Natural killer cell (primary cell): ENCODE data around the gene TBX5. TPM values are rescaled to one million over a fixed set of nuclear protein-coding genes. Genes with fewer than 3 reads are reported as not detected.

Source experiments
- ATAC-seq, 3 donors: fragments of 150-1000 bp in 2 of 3; fragments of 200-7000 bp in 1 of 3; cut with Tn5 transposase; 1 replicate in 1 of 3; 2 replicates in 2 of 3; pipeline ENCODE4 v1.10.0; 2021; ENCODE audit warnings: mild to moderate bottlenecking in 2 of 3, moderate library complexity in 2 of 3
- DNase-seq, 2 donors: peaks; one replicate each; pipeline versions ENCODE4 v3.0.0 to v3.0.0-alpha.2; 2013 to 2021; ENCODE audit warnings: mixed read lengths in 1 of 2
- H3K27ac ChIP-seq: one replicate; pipeline ENCODE4 v1.5.1; 2013; ENCODE audit warnings: mild to moderate bottlenecking, low read length
- H3K27me3 ChIP-seq: one replicate; pipeline ENCODE4 v1.6.1; 2013; ENCODE audit warnings: low read length; ENCODE audit not compliant: control insufficient read depth, insufficient read depth
- H3K36me3 ChIP-seq: one replicate; pipeline ENCODE4 v1.6.1; 2013; ENCODE audit warnings: low read length; ENCODE audit not compliant: control insufficient read depth, insufficient read depth
- H3K4me1 ChIP-seq: one replicate; pipeline ENCODE4 v1.6.1; 2013; ENCODE audit warnings: low read length; ENCODE audit not compliant: control insufficient read depth, insufficient read depth
- H3K4me3 ChIP-seq: one replicate; pipeline ENCODE4 v1.5.1; 2013; ENCODE audit warnings: low read length
- H3K9me3 ChIP-seq: one replicate; pipeline ENCODE4 v1.6.1; 2013; ENCODE audit warnings: low read length; ENCODE audit not compliant: control insufficient read depth, insufficient read depth
- H3K27ac Mint-ChIP-seq, 2 donors: one replicate each; pipeline ENCODE4 v1.8.0; 2022; ENCODE audit warnings: mild to moderate bottlenecking in 2 of 2, mixed read lengths in 2 of 2, moderate library complexity in 1 of 2
- H3K27me3 Mint-ChIP-seq, 2 donors: one replicate each; pipeline ENCODE4 v1.8.0; 2022; ENCODE audit warnings: low read depth in 2 of 2, mixed read lengths in 2 of 2
- H3K36me3 Mint-ChIP-seq: one replicate; pipeline ENCODE4 v1.8.0; 2022; ENCODE audit warnings: mixed read lengths
- H3K4me1 Mint-ChIP-seq, 2 donors: one replicate each; pipeline ENCODE4 v1.8.0; 2022; ENCODE audit warnings: mixed read lengths in 2 of 2
- H3K4me3 Mint-ChIP-seq: one replicate; pipeline ENCODE4 v1.8.0; 2022; ENCODE audit warnings: mild to moderate bottlenecking, moderate library complexity, mixed read lengths
- H3K9me3 Mint-ChIP-seq, 2 donors: one replicate each; pipeline ENCODE4 v1.8.0; 2022; ENCODE audit warnings: mixed read lengths in 2 of 2
- CTCF ChIP-seq: fragments of 200-600 bp; IDR thresholded peaks from one replicate; pipeline ENCODE4 v1.8.0; 2022; ENCODE audit warnings: antibody characterized with exemption
- WGBS: methylation state at CpG from one replicate; pipeline ENCODE4 v1.1.7; 2013; ENCODE audit warnings: missing lambda C conversion rate; ENCODE audit not compliant: insufficient coverage; 5-methylcytosine and 5-hydroxymethylcytosine counted together
- intact Hi-C: fragments of 100-400 bp; cut with micrococcal nuclease; formaldehyde crosslinking; loops from one replicate; pipeline ENCODE4 v1.14.2; 2022
- total RNA-seq, 4 donors: library from RNA; stranded (reverse); fragments of 120-200 nt in 1 of 4; gene quantifications; one replicate each; pipeline versions ENCODE4 v1.2.3 to v1.2.4, GENCODE V29; 2013 to 2022

The TBX5 gene
- total RNA-seq, 3 donors from 2014 or later (not counting 1 experiment from before 2014, with no cell fraction given), result not detected

GRCh38 chr12:114400361-114400811 lies 5.6 kb downstream of the TBX5 start:
- peaks cover 40% of the 10 kb centered on the region for H3K27me3 ChIP-seq
- H3K4me1 ChIP-seq, result no peaks in the 10 kb centered on the region
- TF ChIP-seq CTCF, result no peak
- peaks cover 0 to 2% of the 10 kb centered on the region in 2 donors for H3K9me3 Mint-ChIP-seq
- H3K36me3 ChIP-seq, result no peaks in the 10 kb centered on the region
- H3K36me3 Mint-ChIP-seq, result no peaks in the 10 kb centered on the region
- 12% methylated on average over 30 of the region's 31 CpGs for WGBS
- no peak for ATAC-seq
- no peak for DNase-seq
- no peak overlapping the region for H3K27ac Mint-ChIP-seq
- H3K4me3 ChIP-seq, result no peak overlapping the region
- H3K27ac ChIP-seq, result no peak overlapping the region
- peaks cover 74 to 76% of the 10 kb centered on the region in 2 donors for H3K27me3 Mint-ChIP-seq
- H3K9me3 ChIP-seq, result no peaks in the 10 kb centered on the region
- no peak overlapping the region for H3K4me3 Mint-ChIP-seq
- intact Hi-C loops, result no loop called here
- H3K4me1 Mint-ChIP-seq, result no peaks in the 10 kb centered on the region

- no peaks in the 10 kb centered on the region for H3K9me3 ChIP-seq
- Mint-ChIP-seq H3K27ac (no peak overlapping the region), H3K27me3 (peaks cover 73 to 77% of the 10 kb centered on the region in 2 donors), H3K9me3 (peaks cover 0 to 2% of the 10 kb centered on the region in 2 donors), H3K4me3 (no peak overlapping the region), H3K4me1 (no peaks in the 10 kb centered on the region), H3K36me3 (no peaks in the 10 kb centered on the region)
- H3K4me3 ChIP-seq, result no peak overlapping the region
- peaks cover 37% of the 10 kb centered on the region for H3K27me3 ChIP-seq
- H3K4me1 ChIP-seq, result no peaks in the 10 kb centered on the region
- ATAC-seq, result no peak
- 9% methylated on average over 28 of the region's 30 CpGs for WGBS
- H3K27ac ChIP-seq, result no peak overlapping the region
- intact Hi-C loops, result no loop called here
- TF ChIP-seq CTCF, result no peak
- no peak for DNase-seq
- H3K36me3 ChIP-seq, result no peaks in the 10 kb centered on the region
Measured at GRCh38 chr12:114399664-114400211, 6.2 kb downstream of the TBX5 start.

GRCh38 chr12:114397978-114398881 lies 7.7 kb downstream of the TBX5 start:
- ATAC-seq (no peak), DNase-seq (no peak)
- no peaks in the 10 kb centered on the region for H3K4me1 ChIP-seq
- no peak overlapping the region for H3K27ac ChIP-seq
- TF ChIP-seq CTCF, result no peak
- H3K4me3 ChIP-seq, result no peak overlapping the region
- H3K9me3 ChIP-seq, result no peaks in the 10 kb centered on the region
- H3K27me3 ChIP-seq, result peaks cover 40% of the 10 kb centered on the region
- Mint-ChIP-seq H3K27me3 (peaks cover 72 to 73% of the 10 kb centered on the region in 2 donors), H3K27ac (no peak overlapping the region), H3K9me3 (peaks cover 0 to 2% of the 10 kb centered on the region in 2 donors), H3K36me3 (no peaks in the 10 kb centered on the region), H3K4me1 (no peaks in the 10 kb centered on the region), H3K4me3 (no peak overlapping the region)
- intact Hi-C loops, result no loop called here
- no peaks in the 10 kb centered on the region for H3K36me3 ChIP-seq
- WGBS, result 16% methylated on average over 23 of the region's 23 CpGs
